ENCODE data around the gene USP47.

Gene USP47

DNA sequence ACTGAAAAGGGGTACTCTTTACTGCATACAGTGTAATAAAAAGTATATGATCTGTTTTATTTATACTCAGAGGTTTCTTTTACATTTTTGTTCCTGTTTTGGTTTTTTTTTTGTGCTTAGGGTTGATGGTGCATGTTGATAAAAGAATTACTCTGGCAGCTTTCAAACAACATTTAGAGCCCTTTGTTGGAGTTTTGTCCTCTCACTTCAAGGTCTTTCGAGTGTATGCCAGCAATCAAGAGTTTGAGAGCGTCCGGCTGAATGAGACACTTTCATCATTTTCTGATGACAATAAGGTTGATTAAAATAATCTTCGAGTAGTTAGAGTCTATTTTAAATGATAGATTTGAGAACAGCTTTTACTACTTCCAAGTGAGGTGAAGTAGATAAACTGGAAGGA is 106.1 kb downstream of the USP47 start:
- Histone ChIP-seq H3K9me3 (ENCODE audit: control insufficient read depth, low read length) (no peaks in the 10 kb centered on the region), H3K4me3 (ENCODE audit: insufficient read depth, low read depth, low read length, poor library complexity, severe bottlenecking) (no peak overlapping the region), H3K4me1 (ENCODE audit: control insufficient read depth, insufficient read depth, low read length, poor library complexity, severe bottlenecking) (no peaks in the 10 kb centered on the region), H3K36me3 (ENCODE audit: control insufficient read depth, insufficient read depth, low read length) (peaks cover 63% of the 10 kb centered on the region), H3K27ac (ENCODE audit: insufficient read depth, low read length, poor library complexity, severe bottlenecking) (no peak overlapping the region), H3K27me3 (replicated peaks; ENCODE audit: control insufficient read depth, insufficient read depth, low read length, poor library complexity, severe bottlenecking) (no peaks in the 10 kb centered on the region)
- DNase-seq = no peak

DNA sequence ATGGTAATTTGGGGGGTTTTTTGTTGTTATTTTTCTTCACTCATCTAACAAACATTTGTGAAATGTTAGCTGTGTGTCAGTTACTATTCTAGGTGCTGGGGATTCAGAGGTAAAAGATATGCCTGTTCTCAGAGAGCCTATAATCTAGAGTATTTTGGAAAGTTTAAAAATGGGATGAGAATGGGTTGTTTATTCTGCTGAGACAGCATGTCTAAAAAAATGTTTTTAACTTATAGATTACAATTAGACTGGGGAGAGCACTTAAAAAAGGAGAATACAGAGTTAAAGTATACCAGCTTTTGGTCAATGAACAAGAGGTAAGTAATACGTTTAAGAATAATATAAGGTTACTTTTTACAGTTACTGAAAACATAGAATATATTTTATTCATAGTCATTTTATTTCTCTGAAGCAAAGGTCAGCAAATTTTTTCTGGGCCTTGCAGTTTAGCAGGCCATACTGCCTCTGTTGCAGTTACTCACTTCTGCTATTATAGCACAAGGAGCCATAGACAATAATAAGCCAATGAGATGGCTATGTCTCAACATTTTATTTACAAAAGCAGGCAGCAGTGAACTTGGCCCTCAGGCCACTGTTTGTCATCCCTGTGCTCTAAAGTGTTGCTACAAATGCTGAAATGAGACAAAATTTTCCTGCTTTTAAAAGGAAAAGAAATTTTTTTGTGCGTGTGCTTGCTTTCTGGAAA is 106.6 kb downstream of the USP47 start:
- Histone ChIP-seq H3K4me3 (ENCODE audit: insufficient read depth, low read depth, low read length, poor library complexity, severe bottlenecking) (no peak overlapping the region), H3K27me3 (replicated peaks; ENCODE audit: control insufficient read depth, insufficient read depth, low read length, poor library complexity, severe bottlenecking) (no peaks in the 10 kb centered on the region), H3K4me1 (ENCODE audit: control insufficient read depth, insufficient read depth, low read length, poor library complexity, severe bottlenecking) (no peaks in the 10 kb centered on the region), H3K36me3 (ENCODE audit: control insufficient read depth, insufficient read depth, low read length) (peaks cover 64% of the 10 kb centered on the region), H3K27ac (ENCODE audit: insufficient read depth, low read length, poor library complexity, severe bottlenecking) (no peak overlapping the region), H3K9me3 (ENCODE audit: control insufficient read depth, low read length) (no peaks in the 10 kb centered on the region)
- DNase-seq = no peak

DNA sequence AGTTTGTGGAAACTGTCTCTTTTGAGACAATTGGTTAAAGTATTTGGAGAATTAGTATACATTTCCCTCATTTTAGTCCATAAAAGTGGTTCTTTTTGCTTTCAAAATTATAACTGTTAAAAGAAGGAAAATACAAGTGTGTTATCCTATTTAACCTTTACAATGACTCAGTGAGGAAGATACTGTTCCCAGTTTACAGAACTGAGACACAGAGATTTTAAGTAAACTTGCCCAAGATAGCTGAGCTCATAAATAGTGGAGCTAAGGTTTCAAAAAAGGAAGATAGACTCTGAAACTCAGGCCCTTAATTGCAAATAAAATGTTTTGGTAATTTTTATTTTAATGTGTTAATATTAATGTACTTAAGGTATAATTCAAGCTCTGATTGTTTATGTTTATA is 107.7 kb downstream of the USP47 start:
- no peak for DNase-seq
- Histone ChIP-seq H3K36me3 (ENCODE audit: control insufficient read depth, insufficient read depth, low read length) (peaks cover 61% of the 10 kb centered on the region), H3K4me3 (ENCODE audit: insufficient read depth, low read depth, low read length, poor library complexity, severe bottlenecking) (no peak overlapping the region), H3K27ac (ENCODE audit: insufficient read depth, low read length, poor library complexity, severe bottlenecking) (no peak overlapping the region), H3K4me1 (ENCODE audit: control insufficient read depth, insufficient read depth, low read length, poor library complexity, severe bottlenecking) (no peaks in the 10 kb centered on the region), H3K9me3 (ENCODE audit: control insufficient read depth, low read length) (no peaks in the 10 kb centered on the region), H3K27me3 (replicated peaks; ENCODE audit: control insufficient read depth, insufficient read depth, low read length, poor library complexity, severe bottlenecking) (no peaks in the 10 kb centered on the region)

DNA sequence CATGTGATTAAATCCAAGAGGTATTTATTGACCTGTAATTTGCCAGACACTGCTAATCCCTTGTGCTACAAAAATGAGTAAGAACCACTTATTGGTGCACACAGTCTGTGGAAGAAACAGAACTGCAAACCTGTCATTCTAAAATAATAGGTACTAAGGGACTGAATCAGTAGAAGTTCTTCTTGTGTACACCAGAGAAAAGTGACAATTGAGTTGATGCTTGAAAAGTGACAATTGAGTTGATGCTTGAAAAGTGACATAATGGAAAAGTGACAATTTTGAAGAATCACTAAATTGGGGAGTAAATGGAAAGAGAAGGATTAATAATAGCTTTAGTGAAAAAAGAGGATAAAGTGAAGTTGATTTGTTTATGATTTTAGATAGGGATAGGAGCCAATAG is 110.3 kb downstream of the USP47 start:
- Histone ChIP-seq H3K27ac (ENCODE audit: insufficient read depth, low read length, poor library complexity, severe bottlenecking) (no peak overlapping the region), H3K4me1 (ENCODE audit: control insufficient read depth, insufficient read depth, low read length, poor library complexity, severe bottlenecking) (no peaks in the 10 kb centered on the region), H3K4me3 (ENCODE audit: insufficient read depth, low read depth, low read length, poor library complexity, severe bottlenecking) (no peak overlapping the region), H3K36me3 (ENCODE audit: control insufficient read depth, insufficient read depth, low read length) (peaks cover 71% of the 10 kb centered on the region), H3K27me3 (replicated peaks; ENCODE audit: control insufficient read depth, insufficient read depth, low read length, poor library complexity, severe bottlenecking) (no peaks in the 10 kb centered on the region), H3K9me3 (ENCODE audit: control insufficient read depth, low read length) (no peaks in the 10 kb centered on the region)
- DNase-seq = no peak

DNA sequence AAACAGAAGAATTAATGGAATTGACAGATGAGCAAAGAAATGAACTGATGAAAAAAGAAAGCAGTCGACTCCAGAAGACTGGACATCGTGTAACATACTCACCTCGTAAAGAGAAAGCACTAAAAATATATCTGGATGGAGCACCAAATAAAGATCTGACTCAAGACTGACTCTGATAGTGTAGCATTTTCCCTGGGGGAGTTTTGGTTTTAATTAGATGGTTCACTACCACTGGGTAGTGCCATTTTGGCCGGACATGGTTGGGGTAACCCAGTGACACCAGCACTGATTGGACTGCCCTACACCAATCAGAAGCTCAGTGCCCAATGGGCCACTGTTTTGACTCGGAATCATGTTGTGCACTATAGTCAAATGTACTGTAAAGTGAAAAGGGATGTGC is 114.2 kb downstream of the USP47 start:
- Histone ChIP-seq H3K36me3 (ENCODE audit: control insufficient read depth, insufficient read depth, low read length) (peaks cover 46% of the 10 kb centered on the region), H3K27me3 (replicated peaks; ENCODE audit: control insufficient read depth, insufficient read depth, low read length, poor library complexity, severe bottlenecking) (no peaks in the 10 kb centered on the region), H3K4me1 (ENCODE audit: control insufficient read depth, insufficient read depth, low read length, poor library complexity, severe bottlenecking) (peaks cover 16% of the 10 kb centered on the region), H3K9me3 (ENCODE audit: control insufficient read depth, low read length) (no peaks in the 10 kb centered on the region), H3K4me3 (ENCODE audit: insufficient read depth, low read depth, low read length, poor library complexity, severe bottlenecking) (no peak overlapping the region), H3K27ac (ENCODE audit: insufficient read depth, low read length, poor library complexity, severe bottlenecking) (no peak overlapping the region)
- no peak for DNase-seq

DNA sequence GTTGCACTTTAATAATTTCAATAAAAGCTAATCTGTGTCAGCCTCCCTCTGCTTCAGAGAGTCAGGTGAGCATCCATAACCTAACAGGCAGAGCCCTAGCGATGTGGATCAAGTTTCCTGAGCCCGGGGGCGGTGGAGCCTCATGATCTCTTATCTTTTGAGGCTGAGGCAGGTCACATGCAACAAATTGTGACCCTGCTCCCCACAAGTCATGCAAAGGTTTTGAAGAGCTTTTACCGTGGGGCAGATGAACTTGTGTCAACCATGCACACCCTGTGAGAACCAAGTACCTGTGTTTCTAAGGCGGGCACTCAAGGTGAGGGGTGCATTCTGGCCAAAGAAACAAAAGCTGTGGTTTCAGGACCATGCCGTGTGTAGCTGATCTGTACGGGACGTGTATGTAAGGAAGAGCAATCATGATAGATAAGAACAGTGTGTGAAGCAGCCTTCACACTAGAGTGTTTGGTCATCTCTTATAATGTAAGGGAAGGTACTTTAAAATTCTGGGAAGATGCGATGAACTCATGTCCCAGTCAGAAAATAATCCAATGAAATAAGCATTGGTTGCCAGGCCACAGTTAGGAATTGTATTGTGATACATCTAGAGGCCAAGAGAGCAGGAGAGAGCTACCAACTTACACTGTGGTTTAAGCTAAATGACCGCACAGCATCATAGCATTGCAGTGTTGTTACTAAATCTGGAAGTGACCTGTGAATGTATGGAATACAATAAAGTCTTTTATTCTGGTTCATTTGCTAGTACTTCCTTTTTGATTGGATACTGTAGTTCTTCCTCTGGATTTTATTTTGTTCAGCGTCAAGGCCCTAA is 116.8 kb downstream of the USP47 start:
- no peak overlapping the region for H3K4me3 ChIP-seq (ENCODE audit: insufficient read depth, low read depth, low read length, poor library complexity, severe bottlenecking)
- peaks cover 23% of the 10 kb centered on the region for H3K4me1 ChIP-seq (ENCODE audit: control insufficient read depth, insufficient read depth, low read length, poor library complexity, severe bottlenecking)
- H3K27ac ChIP-seq (ENCODE audit: insufficient read depth, low read length, poor library complexity, severe bottlenecking) = no peak overlapping the region
- no peak for DNase-seq
- H3K36me3 ChIP-seq (ENCODE audit: control insufficient read depth, insufficient read depth, low read length) = peaks cover 27% of the 10 kb centered on the region
- H3K27me3 ChIP-seq (replicated peaks; ENCODE audit: control insufficient read depth, insufficient read depth, low read length, poor library complexity, severe bottlenecking) = no peaks in the 10 kb centered on the region
- H3K9me3 ChIP-seq (ENCODE audit: control insufficient read depth, low read length) = no peaks in the 10 kb centered on the region

DNA sequence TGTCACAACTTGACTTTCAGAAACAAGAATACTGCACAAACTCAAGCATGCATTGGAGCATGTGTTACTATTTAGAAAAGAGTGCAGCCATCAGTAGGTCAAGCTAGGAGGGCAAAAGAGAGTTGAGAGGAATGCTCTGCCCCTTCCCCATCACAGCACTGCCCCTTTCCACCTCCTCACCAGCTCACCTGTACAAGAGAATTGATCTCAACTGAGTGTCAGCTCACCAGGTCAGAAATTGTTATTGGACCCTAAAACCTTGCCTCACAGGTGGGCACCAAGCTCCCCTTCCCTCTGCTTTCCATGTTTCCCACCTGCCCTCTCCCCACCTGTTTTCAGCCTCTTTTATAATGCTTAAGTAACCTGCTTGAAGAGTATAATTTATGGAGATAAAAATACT is 117.8 kb downstream of the USP47 start:
- H3K27me3 ChIP-seq (replicated peaks; ENCODE audit: control insufficient read depth, insufficient read depth, low read length, poor library complexity, severe bottlenecking) = no peaks in the 10 kb centered on the region
- no peak overlapping the region for H3K27ac ChIP-seq (ENCODE audit: insufficient read depth, low read length, poor library complexity, severe bottlenecking)
- DNase-seq = no peak
- peaks cover 25% of the 10 kb centered on the region for H3K36me3 ChIP-seq (ENCODE audit: control insufficient read depth, insufficient read depth, low read length)
- no peaks in the 10 kb centered on the region for H3K9me3 ChIP-seq (ENCODE audit: control insufficient read depth, low read length)
- H3K4me1 ChIP-seq (ENCODE audit: control insufficient read depth, insufficient read depth, low read length, poor library complexity, severe bottlenecking) = peaks cover 23% of the 10 kb centered on the region
- no peak overlapping the region for H3K4me3 ChIP-seq (ENCODE audit: insufficient read depth, low read depth, low read length, poor library complexity, severe bottlenecking)

DNA sequence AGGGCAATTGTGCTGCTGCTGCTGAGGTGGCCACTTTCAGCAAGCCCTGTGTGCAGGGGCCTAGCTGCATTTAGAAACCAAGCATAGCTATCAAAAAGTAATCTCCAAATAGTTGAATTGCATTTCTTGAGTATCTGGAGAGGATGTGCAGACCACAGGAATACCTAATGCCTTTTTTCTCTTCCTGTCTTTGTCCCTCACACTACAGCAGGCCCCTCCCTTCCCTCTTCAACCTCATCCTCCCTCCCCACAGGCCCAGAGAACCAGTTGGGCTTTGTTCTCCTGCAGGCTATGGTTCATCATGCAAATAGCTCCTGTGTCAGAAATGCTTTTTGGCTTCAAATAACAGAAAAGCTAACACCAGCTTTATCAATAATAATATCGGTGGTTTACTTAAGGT is 118.9 kb downstream of the USP47 start:
- no peaks in the 10 kb centered on the region for H3K27me3 ChIP-seq (replicated peaks; ENCODE audit: control insufficient read depth, insufficient read depth, low read length, poor library complexity, severe bottlenecking)
- H3K4me1 ChIP-seq (ENCODE audit: control insufficient read depth, insufficient read depth, low read length, poor library complexity, severe bottlenecking) = peaks cover 23% of the 10 kb centered on the region
- DNase-seq = no peak
- no peak overlapping the region for H3K27ac ChIP-seq (ENCODE audit: insufficient read depth, low read length, poor library complexity, severe bottlenecking)
- H3K9me3 ChIP-seq (ENCODE audit: control insufficient read depth, low read length) = no peaks in the 10 kb centered on the region
- no peak overlapping the region for H3K4me3 ChIP-seq (ENCODE audit: insufficient read depth, low read depth, low read length, poor library complexity, severe bottlenecking)
- peaks cover 14% of the 10 kb centered on the region for H3K36me3 ChIP-seq (ENCODE audit: control insufficient read depth, insufficient read depth, low read length)

DNA sequence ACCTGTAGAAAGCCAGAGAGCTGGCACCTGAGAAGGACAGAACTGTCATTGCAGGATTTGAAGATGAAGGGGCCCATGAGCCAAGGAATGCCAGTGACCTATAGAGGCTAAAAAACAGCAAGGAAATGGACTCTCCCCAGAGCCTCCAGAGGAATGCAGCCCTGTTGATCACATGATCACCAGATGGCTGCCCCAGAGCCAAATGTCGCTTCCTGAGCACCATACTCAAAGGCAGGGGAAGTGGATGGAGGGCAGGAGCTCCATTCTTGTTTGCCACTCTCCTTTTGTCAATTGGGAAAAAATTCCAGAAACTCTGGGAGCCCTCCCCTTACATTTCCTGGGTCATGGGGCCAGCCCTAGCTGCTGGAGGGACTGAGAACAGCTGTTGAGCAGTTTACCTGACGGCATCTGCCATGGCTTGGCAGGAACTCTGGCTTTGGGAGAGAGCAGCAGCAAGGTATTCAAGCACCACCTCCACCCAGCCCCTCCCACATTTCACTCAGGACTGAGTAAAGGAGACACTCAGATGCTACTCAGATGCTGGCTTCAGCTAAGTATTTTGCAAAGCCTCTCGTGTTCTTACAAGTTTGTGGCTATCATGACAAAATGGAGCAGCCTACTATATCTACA is 119.7 kb downstream of the USP47 start:
- Histone ChIP-seq H3K9me3 (ENCODE audit: control insufficient read depth, low read length) (no peaks in the 10 kb centered on the region), H3K36me3 (ENCODE audit: control insufficient read depth, insufficient read depth, low read length) (peaks cover 5% of the 10 kb centered on the region), H3K27ac (ENCODE audit: insufficient read depth, low read length, poor library complexity, severe bottlenecking) (no peak overlapping the region), H3K4me1 (ENCODE audit: control insufficient read depth, insufficient read depth, low read length, poor library complexity, severe bottlenecking) (peaks cover 23% of the 10 kb centered on the region), H3K4me3 (ENCODE audit: insufficient read depth, low read depth, low read length, poor library complexity, severe bottlenecking) (no peak overlapping the region), H3K27me3 (replicated peaks; ENCODE audit: control insufficient read depth, insufficient read depth, low read length, poor library complexity, severe bottlenecking) (no peaks in the 10 kb centered on the region)
- DNase-seq = no peak

DNA sequence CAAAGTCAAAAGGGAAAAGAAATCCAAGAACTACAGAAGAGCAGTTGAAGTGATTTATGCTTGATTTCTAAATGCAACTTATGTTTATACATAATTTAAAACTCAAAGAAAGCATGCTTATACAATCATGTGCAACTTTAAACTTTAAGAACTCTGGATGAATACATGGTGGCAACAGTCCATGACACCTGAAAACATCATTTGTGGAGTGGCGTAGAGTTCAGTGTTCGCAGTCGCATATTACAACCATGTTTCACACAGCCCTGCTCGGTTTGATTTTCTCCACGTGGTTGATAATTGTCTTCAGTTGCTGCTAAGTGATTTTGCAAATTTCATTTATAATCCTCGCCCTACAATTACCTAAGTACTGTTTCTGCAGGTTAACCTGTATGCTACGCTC is 121.3 kb downstream of the USP47 start:
- H3K36me3 ChIP-seq (ENCODE audit: control insufficient read depth, insufficient read depth, low read length) = no peaks in the 10 kb centered on the region
- no peaks in the 10 kb centered on the region for H3K27me3 ChIP-seq (replicated peaks; ENCODE audit: control insufficient read depth, insufficient read depth, low read length, poor library complexity, severe bottlenecking)
- DNase-seq = no peak
- no peak overlapping the region for H3K27ac ChIP-seq (ENCODE audit: insufficient read depth, low read length, poor library complexity, severe bottlenecking)
- H3K9me3 ChIP-seq (ENCODE audit: control insufficient read depth, low read length) = no peaks in the 10 kb centered on the region
- peaks cover 23% of the 10 kb centered on the region for H3K4me1 ChIP-seq (ENCODE audit: control insufficient read depth, insufficient read depth, low read length, poor library complexity, severe bottlenecking)
- no peak overlapping the region for H3K4me3 ChIP-seq (ENCODE audit: insufficient read depth, low read depth, low read length, poor library complexity, severe bottlenecking)
